HG03354 (cell line): ENCODE measurements around the gene GPR89B.
"Not testable (repeated sequence)": the region's sequence is repeated elsewhere in the genome, so short reads cannot be mapped to it uniquely, and the experiment has no call there.

Experiments
- ATAC-seq: cut with Tn5 transposase; IDR thresholded peaks from one replicate; pipeline ENCODE4 v1.9.1; 2021; ENCODE audit warnings: mild to moderate bottlenecking; ENCODE audit not compliant: unreplicated experiment, poor library complexity, severe bottlenecking

Gene GPR89B

GRCh38 chr1:147931137-147931536 is 2.9 kb downstream of the GPR89B start:
- not testable (repeated sequence) for ATAC-seq

- not testable (repeated sequence) for ATAC-seq
Observed at GRCh38 chr1:147935296-147935695, 7.1 kb downstream of the GPR89B start.

- ATAC-seq: not testable (repeated sequence)
Observed at GRCh38 chr1:147940456-147940855, 12.2 kb downstream of the GPR89B start.

- ATAC-seq: not testable (repeated sequence)
Observed at GRCh38 chr1:147942563-147942962, 14.3 kb downstream of the GPR89B start.

GRCh38 chr1:147949517-147949916 is 21.3 kb downstream of the GPR89B start:
- not testable (repeated sequence) for ATAC-seq

GRCh38 chr1:147958906-147959305 is 30.7 kb downstream of the GPR89B start:
- ATAC-seq: not testable (repeated sequence)

- ATAC-seq: not testable (repeated sequence)
Observed at GRCh38 chr1:147959680-147960079, 31.5 kb downstream of the GPR89B start.

- ATAC-seq: not testable (repeated sequence)
Observed at GRCh38 chr1:147964575-147964974, 36.4 kb downstream of the GPR89B start.

GRCh38 chr1:147966657-147967056 is 38.4 kb downstream of the GPR89B start:
- ATAC-seq: not testable (repeated sequence)

GRCh38 chr1:147978896-147979651 is 50.9 kb downstream of the GPR89B start:
- not testable (repeated sequence) for ATAC-seq

GRCh38 chr1:147985374-147985773 is 57.2 kb downstream of the GPR89B start:
- ATAC-seq: not testable (repeated sequence)

- ATAC-seq: not testable (repeated sequence)
Observed at GRCh38 chr1:147987893-147988292, 59.7 kb downstream of the GPR89B start.

GRCh38 chr1:147992916-147993315 is 64.7 kb downstream of the GPR89B start:
- not testable (repeated sequence) for ATAC-seq

- ATAC-seq: not testable (repeated sequence)
Observed at GRCh38 chr1:147993400-147993799, 65.2 kb downstream of the GPR89B start.

GRCh38 chr1:147993825-147994615 is 65.8 kb downstream of the GPR89B start:
- not testable (repeated sequence) for ATAC-seq

- ATAC-seq: not testable (repeated sequence)
Observed at GRCh38 chr1:147996088-147996487, 67.9 kb downstream of the GPR89B start.

GRCh38 chr1:148007724-148008123 is 79.5 kb downstream of the GPR89B start:
- not testable (repeated sequence) for ATAC-seq

- ATAC-seq: no peak
Observed at GRCh38 chr1:148010527-148010926, 82.3 kb downstream of the GPR89B start.

GRCh38 chr1:148013177-148014144 is 85.2 kb downstream of the GPR89B start:
- ATAC-seq: not testable (repeated sequence)
